Measurements from ENCODE around the gene ST14.
"Not testable (repeated sequence)": the region's sequence is repeated elsewhere in the genome, so short reads cannot be mapped to it uniquely, and the experiment has no call there.

ST14 gene

GRCh38 chr11:130191896-130192295 is 32.3 kb downstream of the ST14 start:
- H3K4me3 ChIP-seq (ENCODE audit: low read depth, low read length), result no peak overlapping the region
- no peak for TF ChIP-seq CTCF (IDR thresholded peaks at IDR 0.05; ENCODE audit: insufficient read depth, low read depth, low read length, missing control alignments)

GRCh38 chr11:130192845-130193267 is 33.3 kb downstream of the ST14 start:
- TF ChIP-seq CTCF (IDR thresholded peaks at IDR 0.05; ENCODE audit: insufficient read depth, low read depth, low read length, missing control alignments), result no peak
- DNase-seq (ENCODE audit: low read depth), result no peak
- no peak overlapping the region for H3K4me3 ChIP-seq (ENCODE audit: low read depth, low read length)

More at GRCh38 chr11:130191896-130192295, 32.3 kb downstream of the ST14 start:
- no peak for DNase-seq (ENCODE audit: low read depth)

- not testable (repeated sequence) for DNase-seq (ENCODE audit: low read depth); H3K4me3 ChIP-seq (ENCODE audit: low read depth, low read length)
Observed at GRCh38 chr11:130193551-130193950, 34.0 kb downstream of the ST14 start.

- no peak for TF ChIP-seq CTCF (IDR thresholded peaks at IDR 0.05; ENCODE audit: insufficient read depth, low read depth, low read length, missing control alignments)
- no peak for DNase-seq (ENCODE audit: low read depth)
- H3K4me3 ChIP-seq (ENCODE audit: low read depth, low read length), result no peak overlapping the region
Observed at GRCh38 chr11:130194241-130195023, 34.9 kb downstream of the ST14 start.

GRCh38 chr11:130197386-130198035 is 37.9 kb downstream of the ST14 start:
- DNase-seq (ENCODE audit: low read depth), result no peak
- no peak for TF ChIP-seq CTCF (IDR thresholded peaks at IDR 0.05; ENCODE audit: insufficient read depth, low read depth, low read length, missing control alignments)
- no peak overlapping the region for H3K4me3 ChIP-seq (ENCODE audit: low read depth, low read length)

- no peak overlapping the region for H3K4me3 ChIP-seq (ENCODE audit: low read depth, low read length)
- TF ChIP-seq CTCF (IDR thresholded peaks at IDR 0.05; ENCODE audit: insufficient read depth, low read depth, low read length, missing control alignments), result no peak
- DNase-seq (ENCODE audit: low read depth), result no peak
Observed at GRCh38 chr11:130198292-130198691, 38.7 kb downstream of the ST14 start.

- no peak for DNase-seq (ENCODE audit: low read depth)
- TF ChIP-seq CTCF (IDR thresholded peaks at IDR 0.05; ENCODE audit: insufficient read depth, low read depth, low read length, missing control alignments), result no peak
- H3K4me3 ChIP-seq (ENCODE audit: low read depth, low read length), result no peak overlapping the region
Observed at GRCh38 chr11:130198964-130199363, 39.4 kb downstream of the ST14 start.

All from GM12865 (cell line).